Measurements from ENCODE around the gene ITFG1. TPM values are rescaled to one million over a fixed set of nuclear protein-coding genes. Genes with fewer than 3 reads are reported as not detected.

Gene ITFG1
- total and polyA plus RNA-seq, 2 of the 8 experiments (the other 6 are each of a cell fraction or from before 2014, with no cell fraction given), result 13.8 to 22.2 TPM

GRCh38 chr16:47470211-47470610 lies 9.3 kb upstream of the ITFG1 start (continued):
- TF ChIP-seq, protein P1, sequence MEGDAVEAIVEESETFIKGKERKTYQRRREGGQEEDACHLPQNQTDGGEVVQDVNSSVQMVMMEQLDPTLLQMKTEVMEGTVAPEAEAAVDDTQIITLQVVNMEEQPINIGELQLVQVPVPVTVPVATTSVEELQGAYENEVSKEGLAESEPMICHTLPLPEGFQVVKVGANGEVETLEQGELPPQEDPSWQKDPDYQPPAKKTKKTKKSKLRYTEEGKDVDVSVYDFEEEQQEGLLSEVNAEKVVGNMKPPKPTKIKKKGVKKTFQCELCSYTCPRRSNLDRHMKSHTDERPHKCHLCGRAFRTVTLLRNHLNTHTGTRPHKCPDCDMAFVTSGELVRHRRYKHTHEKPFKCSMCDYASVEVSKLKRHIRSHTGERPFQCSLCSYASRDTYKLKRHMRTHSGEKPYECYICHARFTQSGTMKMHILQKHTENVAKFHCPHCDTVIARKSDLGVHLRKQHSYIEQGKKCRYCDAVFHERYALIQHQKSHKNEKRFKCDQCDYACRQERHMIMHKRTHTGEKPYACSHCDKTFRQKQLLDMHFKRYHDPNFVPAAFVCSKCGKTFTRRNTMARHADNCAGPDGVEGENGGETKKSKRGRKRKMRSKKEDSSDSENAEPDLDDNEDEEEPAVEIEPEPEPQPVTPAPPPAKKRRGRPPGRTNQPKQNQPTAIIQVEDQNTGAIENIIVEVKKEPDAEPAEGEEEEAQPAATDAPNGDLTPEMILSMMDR (IDR thresholded peaks at IDR 0.05; ENCODE audit: control extremely low read depth in 1 of 3, insufficient read depth in 1 of 3, low read depth in 1 of 3, low read length in 3 of 3), result no peak
- no peak for TF ChIP-seq RNF2 (IDR thresholded peaks at IDR 0.05; ENCODE audit: borderline replicate concordance, low read depth, low read length, missing control alignments, poor library complexity, severe bottlenecking)
- TF ChIP-seq TEAD4 (IDR thresholded peaks at IDR 0.05; ENCODE audit: low read depth, low read length), result no peak
- TF ChIP-seq NANOG (IDR thresholded peaks at IDR 0.05; ENCODE audit: insufficient read depth, low read depth, low read length, poor library complexity, severe bottlenecking), result no peak
- TF ChIP-seq YY1 (IDR thresholded peaks at IDR 0.05; ENCODE audit: low read depth, low read length), result no peak
- TF ChIP-seq GTF2F1 (IDR thresholded peaks at IDR 0.05; ENCODE audit: borderline replicate concordance, low read depth, low read length), result no peak
- TF ChIP-seq CREB1 (IDR thresholded peaks at IDR 0.05), result no peak

All from H1 (cell line).